ENCODE measurements around the gene PIP5K1B.

GRCh38 chr9:68805890-68806517, 101.0 kb downstream of the PIP5K1B start:
- TF ChIP-seq CTCF (conservative IDR thresholded peaks at IDR 0.05; ENCODE audit: low read depth in 2 of 2) (no peak), POLR2AphosphoS5 (IDR thresholded peaks at IDR 0.05; ENCODE audit: low read depth) (no peak), EZH2 (IDR thresholded peaks at IDR 0.05; ENCODE audit: low read depth, unreplicated experiment) (no peak), ZNF114 (CRISPR knock-in tag; IDR thresholded peaks at IDR 0.05) (no peak), JUNB (IDR thresholded peaks at IDR 0.05; ENCODE audit: unreplicated experiment) (no peak), ETS1 (IDR thresholded peaks at IDR 0.05) (no peak), ZNF462 (CRISPR knock-in tag; IDR thresholded peaks at IDR 0.05) (no peak), EZH2phosphoT487 (IDR thresholded peaks at IDR 0.05; ENCODE audit: unreplicated experiment) (no peak)
- TF ChIP-seq, protein P1, sequence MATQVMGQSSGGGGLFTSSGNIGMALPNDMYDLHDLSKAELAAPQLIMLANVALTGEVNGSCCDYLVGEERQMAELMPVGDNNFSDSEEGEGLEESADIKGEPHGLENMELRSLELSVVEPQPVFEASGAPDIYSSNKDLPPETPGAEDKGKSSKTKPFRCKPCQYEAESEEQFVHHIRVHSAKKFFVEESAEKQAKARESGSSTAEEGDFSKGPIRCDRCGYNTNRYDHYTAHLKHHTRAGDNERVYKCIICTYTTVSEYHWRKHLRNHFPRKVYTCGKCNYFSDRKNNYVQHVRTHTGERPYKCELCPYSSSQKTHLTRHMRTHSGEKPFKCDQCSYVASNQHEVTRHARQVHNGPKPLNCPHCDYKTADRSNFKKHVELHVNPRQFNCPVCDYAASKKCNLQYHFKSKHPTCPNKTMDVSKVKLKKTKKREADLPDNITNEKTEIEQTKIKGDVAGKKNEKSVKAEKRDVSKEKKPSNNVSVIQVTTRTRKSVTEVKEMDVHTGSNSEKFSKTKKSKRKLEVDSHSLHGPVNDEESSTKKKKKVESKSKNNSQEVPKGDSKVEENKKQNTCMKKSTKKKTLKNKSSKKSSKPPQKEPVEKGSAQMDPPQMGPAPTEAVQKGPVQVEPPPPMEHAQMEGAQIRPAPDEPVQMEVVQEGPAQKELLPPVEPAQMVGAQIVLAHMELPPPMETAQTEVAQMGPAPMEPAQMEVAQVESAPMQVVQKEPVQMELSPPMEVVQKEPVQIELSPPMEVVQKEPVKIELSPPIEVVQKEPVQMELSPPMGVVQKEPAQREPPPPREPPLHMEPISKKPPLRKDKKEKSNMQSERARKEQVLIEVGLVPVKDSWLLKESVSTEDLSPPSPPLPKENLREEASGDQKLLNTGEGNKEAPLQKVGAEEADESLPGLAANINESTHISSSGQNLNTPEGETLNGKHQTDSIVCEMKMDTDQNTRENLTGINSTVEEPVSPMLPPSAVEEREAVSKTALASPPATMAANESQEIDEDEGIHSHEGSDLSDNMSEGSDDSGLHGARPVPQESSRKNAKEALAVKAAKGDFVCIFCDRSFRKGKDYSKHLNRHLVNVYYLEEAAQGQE (IDR thresholded peaks at IDR 0.05; ENCODE audit: unreplicated experiment): no peak

Measured in GM23338 (cell line).